H1 (cell line): ENCODE measurements around the gene CLEC2D. TPM values are rescaled to one million over a fixed set of nuclear protein-coding genes. Genes with fewer than 3 reads are reported as not detected.

Experiments
- CTCF ChIA-PET: fragments of 300-600 bp; sonication (Branson Sonifier 250); formaldehyde crosslinking; loops from one replicate; lab custom pipeline; 2021; ENCODE audit not compliant: partially characterized antibody; lab: Charles Lee
- POLR2A ChIA-PET: fragments of 300-600 bp; sonication (Branson Sonifier 250); formaldehyde crosslinking; loops from one replicate; lab custom pipeline; 2021; ENCODE audit warnings: inconsistent platforms; ENCODE audit not compliant: partially characterized antibody; lab: Charles Lee
- DNase-seq, 2 experiments: peaks; one replicate each; pipeline versions ENCODE4 v3.0.0 to v3.0.0-alpha.2; 2010 to 2022; ENCODE audit warnings: low spot score in 2 of 2, low read depth in 1 of 2, mixed read lengths in 1 of 2
- FAIRE-seq: peaks from 2 replicates; lab custom pipeline; 2011; peaks lifted over from hg19 to GRCh38; lab: Jason Lieb, UNC
- H2AFZ ChIP-seq: 2 replicates; pipeline ENCODE4 v1.8.1; 2012; ENCODE audit warnings: low read length, inconsistent platforms
- H2AK5ac ChIP-seq: 2 replicates; pipeline ENCODE4 v1.6.1; 2013; ENCODE audit warnings: low read depth, low read length
- H2BK120ac ChIP-seq: replicated peaks from 2 replicates; pipeline ENCODE3; 2013; ENCODE audit warnings: low read depth, low read length, inconsistent platforms
- H2BK12ac ChIP-seq: 2 replicates; pipeline ENCODE4 v1.6.1; 2013; ENCODE audit warnings: low read depth, low read length
- H2BK15ac ChIP-seq: 2 replicates; pipeline ENCODE4 v1.6.1; 2013; ENCODE audit warnings: low read length
- H2BK20ac ChIP-seq: 2 replicates; pipeline ENCODE4 v1.6.1; 2013; ENCODE audit warnings: low read length
- H2BK5ac ChIP-seq: 2 replicates; pipeline ENCODE4 v1.6.1; 2013; ENCODE audit warnings: low read depth, low read length
- H3K14ac ChIP-seq: 2 replicates; pipeline ENCODE4 v1.6.1; 2013; ENCODE audit warnings: inconsistent platforms; ENCODE audit not compliant: insufficient read length
- H3K18ac ChIP-seq: 2 replicates; pipeline ENCODE4 v1.6.1; 2013; ENCODE audit warnings: low read length; ENCODE audit errors: extremely low read depth
- H3K23ac ChIP-seq: 2 replicates; pipeline ENCODE4 v1.6.1; 2013; ENCODE audit warnings: inconsistent platforms; ENCODE audit not compliant: insufficient read length
- H3K23me2 ChIP-seq: 2 replicates; pipeline ENCODE4 v1.6.1; 2013; ENCODE audit warnings: low read depth, low read length
- H3K27ac ChIP-seq: 2 replicates; pipeline ENCODE4 v1.6.1; 2011; ENCODE audit warnings: low read depth, low read length, inconsistent platforms
- H3K27me3 ChIP-seq, 4 experiments: replicated peaks in 1 of 4; 1 replicate in 1 of 4; 2 replicates in 3 of 4; pipeline versions ENCODE4 v1.6.1 to v1.8.1; 2011 to 2013; ENCODE audit warnings: low read length in 3 of 4, mild to moderate bottlenecking in 3 of 4, inconsistent platforms in 2 of 4, mixed read lengths in 2 of 4, moderate library complexity in 1 of 4; ENCODE audit not compliant: control insufficient read depth in 3 of 4, insufficient read depth in 3 of 4; ENCODE audit errors: extremely low read depth in 1 of 4
- H3K36me3 ChIP-seq, 4 experiments: 2 replicates each; pipeline versions ENCODE4 v1.6.1 to v1.8.1; 2011 to 2013; ENCODE audit warnings: mild to moderate bottlenecking in 4 of 4, low read length in 3 of 4, moderate library complexity in 2 of 4, control low read depth in 1 of 4, inconsistent platforms in 1 of 4; ENCODE audit not compliant: insufficient read depth in 4 of 4, control insufficient read depth in 2 of 4
- H3K4ac ChIP-seq: replicated peaks from 2 replicates; pipeline ENCODE3; 2013; ENCODE audit warnings: low read length, low read depth, mixed read lengths, inconsistent platforms; ENCODE audit not compliant: insufficient read length
- H3K4me1 ChIP-seq, 4 experiments: replicated peaks in 1 of 4; 1 replicate in 1 of 4; 2 replicates in 3 of 4; pipeline versions ENCODE4 v1.6.1 to v1.8.1; 2011 to 2013; ENCODE audit warnings: low read length in 3 of 4, inconsistent platforms in 2 of 4, mixed read lengths in 1 of 4; ENCODE audit not compliant: insufficient read depth in 4 of 4, control insufficient read depth in 3 of 4
- H3K4me2 ChIP-seq, 2 experiments: 2 replicates each; pipeline versions ENCODE4 v1.6.1 to v1.8.1; 2011 to 2013; ENCODE audit warnings: low read depth in 2 of 2, low read length in 2 of 2, control low read depth in 1 of 2, inconsistent platforms in 1 of 2, mild to moderate bottlenecking in 1 of 2; ENCODE audit not compliant: insufficient read depth in 1 of 2
- H3K4me3 ChIP-seq, 4 experiments: fragments of 200-600, 300-600 bp in 1 of 4; sonication (generic), shearing (Covaris generic), sonication (Bioruptor Twin) in 1 of 4; 2 replicates each; pipeline versions ENCODE4 v1.5.1 to v1.8.1; 2011 to 2016; ENCODE audit warnings: low read length in 4 of 4, low read depth in 3 of 4, control low read depth in 2 of 4, inconsistent platforms in 2 of 4, mild to moderate bottlenecking in 2 of 4, mixed read lengths in 1 of 4, moderate library complexity in 1 of 4; ENCODE audit not compliant: insufficient read depth in 2 of 4; ENCODE audit errors: extremely low read depth in 1 of 4
- H3K56ac ChIP-seq: replicated peaks from 2 replicates; pipeline ENCODE3; 2013; ENCODE audit warnings: low read depth, mild to moderate bottlenecking, mixed read lengths, low read length, inconsistent platforms; ENCODE audit not compliant: insufficient read length
- H3K79me1 ChIP-seq: 2 replicates; pipeline ENCODE4 v1.6.1; 2013; ENCODE audit warnings: low read depth, low read length, control low read depth
- H3K79me2 ChIP-seq, 2 experiments: 2 replicates each; pipeline versions ENCODE4 v1.6.1 to v1.8.1; 2012 to 2013; ENCODE audit warnings: low read length in 2 of 2, mild to moderate bottlenecking in 2 of 2, inconsistent platforms in 1 of 2; ENCODE audit not compliant: insufficient read depth in 2 of 2, control insufficient read depth in 1 of 2
- H3K9ac ChIP-seq, 4 experiments: replicated peaks in 1 of 4; 1 replicate in 1 of 4; 2 replicates in 3 of 4; pipeline versions ENCODE4 v1.6.1 to v1.8.1; 2011 to 2013; ENCODE audit warnings: low read depth in 3 of 4, low read length in 3 of 4, control low read depth in 2 of 4, mild to moderate bottlenecking in 2 of 4, moderate library complexity in 2 of 4, inconsistent platforms in 1 of 4; ENCODE audit errors: extremely low read depth in 1 of 4
- H3K9me3 ChIP-seq, 2 experiments: 2 replicates each; pipeline versions ENCODE4 v1.6.1 to v1.8.1; 2012 to 2013; ENCODE audit warnings: mild to moderate bottlenecking in 2 of 2, moderate library complexity in 2 of 2, control low read depth in 1 of 2, inconsistent platforms in 1 of 2, low read depth in 1 of 2, low read length in 1 of 2, mixed read lengths in 1 of 2; ENCODE audit not compliant: insufficient read depth in 2 of 2
- H4K20me1 ChIP-seq, 2 experiments: replicated peaks in 1 of 2; 2 replicates each; pipeline versions ENCODE3 to v1.8.1; 2011 to 2013; ENCODE audit warnings: inconsistent platforms in 2 of 2, low read length in 2 of 2, mild to moderate bottlenecking in 1 of 2; ENCODE audit not compliant: insufficient read depth in 2 of 2, control insufficient read depth in 1 of 2
- H4K5ac ChIP-seq: 2 replicates; pipeline ENCODE4 v1.6.1; 2013; ENCODE audit warnings: low read length, low read depth, mixed read lengths, inconsistent platforms; ENCODE audit not compliant: insufficient read length
- H4K8ac ChIP-seq: 2 replicates; pipeline ENCODE4 v1.8.0; 2013; ENCODE audit warnings: mild to moderate bottlenecking, moderate library complexity, low read length, inconsistent platforms; ENCODE audit not compliant: insufficient read depth; ENCODE audit errors: extremely low read depth
- H4K91ac ChIP-seq: replicated peaks from 2 replicates; pipeline ENCODE3; 2013; ENCODE audit warnings: low read length, mixed read lengths, inconsistent platforms; ENCODE audit not compliant: insufficient read length
- GABPA ChIP-seq: IDR thresholded peaks from 2 replicates; pipeline ENCODE4 v1.6.1; 2011; ENCODE audit warnings: mild to moderate bottlenecking, low read length, moderate library complexity, borderline replicate concordance; ENCODE audit not compliant: insufficient read depth
- MAFK ChIP-seq: IDR thresholded peaks from 2 replicates; pipeline ENCODE4 v1.6.1; 2012; ENCODE audit warnings: low read depth, mild to moderate bottlenecking, improper control_type of control experiment, low read length
- RFX5 ChIP-seq: IDR thresholded peaks from 2 replicates; pipeline ENCODE4 v1.6.1; 2011; ENCODE audit warnings: low read depth, low read length, improper control_type of control experiment, borderline replicate concordance
- SIX5 ChIP-seq: IDR thresholded peaks from 2 replicates; pipeline ENCODE4 v1.6.1; 2011; ENCODE audit warnings: mild to moderate bottlenecking, low read depth, low read length
- WGBS, 2 experiments: shearing (Covaris generic) in 1 of 2; methylation state at CpG; one replicate each; pipeline versions ENCODE4 v1.1.6 to v1.1.7; 2013 to 2015; ENCODE audit warnings: low lambda C conversion rate in 2 of 2, mixed read lengths in 2 of 2, inconsistent platforms in 1 of 2, low coverage in 1 of 2, missing lambda C conversion rate in 1 of 2; ENCODE audit not compliant: insufficient replicate concordance in 2 of 2, insufficient coverage in 1 of 2, insufficient read length in 1 of 2; ENCODE audit errors: extremely low coverage in 1 of 2, missing lambda C conversion rate in 1 of 2; 5-methylcytosine and 5-hydroxymethylcytosine counted together
- polyA plus RNA-seq, 7 experiments: library from polyadenylated mRNA; depleted of rRNA in 3 of 7; stranded (reverse) in 5 of 7; unstranded in 2 of 7; fragments of >200 nt in 5 of 7; fragments of 200-250 nt in 2 of 7; gene quantifications; 1 replicate in 5 of 7; 2 replicates in 1 of 7; 4 replicates in 1 of 7; pipeline versions ENCODE4 v1.2.1 to v1.2.3, GENCODE V29; 2011 to 2013; ENCODE audit warnings: missing spikeins in 2 of 7, mixed read lengths in 2 of 7
- total RNA-seq: library from RNA; stranded (reverse); fragmentation: NEBNext Ultra II Directional; extraction: Animal tissue kit (Norgen Biotek cat#: 25700); gene quantifications from 2 replicates; pipeline ENCODE4 v1.2.1, GENCODE V29; 2021

CLEC2D gene
- total and polyA plus RNA-seq, 2 of the 8 experiments (the other 6 are each of a cell fraction or from before 2014, with no cell fraction given), result 4.2 to 6.2 TPM

- Histone ChIP-seq H3K9ac (no peak overlapping the region), H3K9me3 (no peaks in the 10 kb centered on the region), H3K27ac (no peak overlapping the region), H3K36me3 (no peaks in the 10 kb centered on the region), H3K56ac (no peak overlapping the region), H3K79me2 (no peaks in the 10 kb centered on the region), H2BK5ac (no peak overlapping the region), H3K27me3 (no peaks in the 10 kb centered on the region), H2BK12ac (no peak overlapping the region), H4K20me1 (no peaks in the 10 kb centered on the region), H3K4me2 (no peak overlapping the region), H4K8ac (no peak overlapping the region), H4K5ac (no peak overlapping the region), H2AFZ (no peak overlapping the region), H3K79me1 (no peaks in the 10 kb centered on the region), H3K14ac (no peak overlapping the region), H2BK15ac (no peak overlapping the region), H3K18ac (no peak overlapping the region), H2BK20ac (no peak overlapping the region), H3K4me1 (no peaks in the 10 kb centered on the region), H4K91ac (no peak overlapping the region), H3K23ac (no peak overlapping the region), H2BK120ac (no peak overlapping the region), H2AK5ac (no peak overlapping the region), H3K4me3 (no peak overlapping the region), H3K23me2 (no peaks in the 10 kb centered on the region), H3K4ac (no peak overlapping the region)
- no peak for DNase-seq
- 90% methylated on average over 4 of the region's 4 CpGs; no CpG with 5 or more reads in 1 of the 2 experiments for WGBS, 2 experiments
- TF ChIP-seq MAFK (no peak), SIX5 (no peak), RFX5 (no peak), GABPA (no peak)
- no peak for FAIRE-seq
- POLR2A ChIA-PET, result no interaction called here
- CTCF ChIA-PET, result interaction anchor here (0.6 to 3.2 kb wide), 8 partner anchors 8 to 57 kb away, joined by 4 to 24 read pairs (median 9); partner anchors contain the start of gene CLECL1
These were observed 72.2 kb downstream of the CLEC2D start for GRCh38 chr12:9741726-9742125.
